ENCODE measurements around the gene PRX. TPM values are rescaled to one million over a fixed set of nuclear protein-coding genes. Genes with fewer than 3 reads are reported as not detected.
"Not testable (repeated sequence)": the region's sequence is repeated elsewhere in the genome, so short reads cannot be mapped to it uniquely, and the experiment has no call there.

PRX gene
- 10 to 100 TPM in 1 of 3 donors, 1 to 10 TPM in 1, under 1 TPM in 1; 0.62 to 13.0 (median 1.2) TPM for polyA plus RNA-seq

- no peaks in the 10 kb centered on the region for H3K36me3 Mint-ChIP-seq
- peaks cover 41 to 53% of the 10 kb centered on the region in 2 donors for H3K4me1 Mint-ChIP-seq
- no peaks in the 10 kb centered on the region for H3K9me3 Mint-ChIP-seq
- peak in 2 of 3 donors; percentile 30 to 43 for DNase-seq
- H3K27ac Mint-ChIP-seq = peak within 1 kb of the TSS; percentile 53 to 94 (median 82)
- H3K4me3 Mint-ChIP-seq = peak within 1 kb of the TSS; percentile 27 to 90 (median 82)
- H3K27me3 Mint-ChIP-seq (ENCODE audit: low read depth in 3 of 3) = peaks cover 2 to 6% (median 2%) of the 10 kb centered on the region in 3 donors
These were observed at the start of gene PRX for GRCh38 chr19:40413291-40413845. TSS of gene PRX (minus strand) at chr19:40413378. CDS start at chr19:40407932, 5,446 bp downstream.

DNA sequence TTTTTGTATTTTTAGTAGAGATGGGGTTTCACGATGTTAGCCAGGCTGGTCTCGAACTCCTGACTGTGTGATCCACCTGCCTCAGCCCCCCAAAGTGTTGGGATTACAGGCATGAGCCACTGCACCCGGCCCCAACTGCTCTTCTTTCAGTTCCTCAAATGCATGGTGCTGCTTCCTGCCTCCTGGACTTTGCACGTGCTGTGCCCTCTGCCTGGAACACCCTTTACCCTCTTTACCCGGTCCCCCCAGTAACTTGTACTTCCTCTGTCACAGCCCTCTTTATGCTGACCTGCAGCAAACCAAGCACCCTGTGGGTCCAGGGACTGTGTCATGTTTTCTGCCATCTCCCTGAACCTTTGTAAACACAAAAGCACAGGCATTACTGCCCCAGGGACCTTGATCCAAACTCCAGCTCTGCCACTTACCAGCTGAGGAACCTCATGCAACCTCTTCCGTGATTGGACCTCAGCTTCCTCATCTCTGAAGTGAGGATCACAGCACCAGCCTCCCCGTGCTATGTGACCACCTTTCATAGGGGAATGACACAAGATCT, 48.6 kb upstream of the PRX start:
- peaks cover 0 to under 1% (median 0%) of the 10 kb centered on the region in 3 donors for H3K36me3 Mint-ChIP-seq
- H3K27ac Mint-ChIP-seq = peak overlapping the region in 2 of 6 donors; percentile 45 to 51
- no peak overlapping the region for H3K4me3 Mint-ChIP-seq
- DNase-seq = no peak
- H3K27me3 Mint-ChIP-seq (ENCODE audit: low read depth in 3 of 3) = peaks cover 19 to 27% (median 23%) of the 10 kb centered on the region in 3 donors
- peaks cover 21 to 24% of the 10 kb centered on the region in 2 donors for H3K4me1 Mint-ChIP-seq
- peaks cover 0 to 5% (median 0%) of the 10 kb centered on the region in 6 donors for H3K9me3 Mint-ChIP-seq

DNA sequence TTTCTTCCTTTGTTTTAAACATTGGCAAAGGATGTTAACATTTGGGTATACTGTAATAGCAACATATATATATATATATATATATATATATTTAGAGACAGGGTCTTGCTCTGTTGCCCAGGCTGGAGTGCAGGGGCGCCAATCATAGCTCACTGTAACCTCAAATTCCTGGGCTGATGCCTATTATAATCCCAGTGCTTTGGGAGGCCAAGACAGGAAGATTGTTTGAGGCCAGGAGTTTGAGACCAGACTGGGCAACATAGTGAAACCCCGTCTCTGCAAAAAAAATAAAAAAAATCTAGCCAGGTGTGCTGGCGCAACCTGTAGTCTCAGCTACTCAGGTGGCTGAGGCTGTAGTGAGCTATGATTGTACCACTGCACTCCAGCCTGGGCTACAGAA, 47.0 kb upstream of the PRX start:
- Mint-ChIP-seq H3K9me3 (no peaks in the 10 kb centered on the region), H3K36me3 (peaks cover 0 to 4% (median 0%) of the 10 kb centered on the region in 3 donors), H3K27ac (no peak overlapping the region), H3K4me3 (no peak overlapping the region), H3K27me3 (ENCODE audit: low read depth in 3 of 3) (peaks cover 5 to 11% (median 7%) of the 10 kb centered on the region in 3 donors), H3K4me1 (peaks cover 9 to 10% of the 10 kb centered on the region in 2 donors)
- DNase-seq = no peak

GRCh38 chr19:40458597-40458974, 45.4 kb upstream of the PRX start:
- no peak overlapping the region for H3K27ac Mint-ChIP-seq
- H3K9me3 Mint-ChIP-seq = no peaks in the 10 kb centered on the region
- peaks cover under 1 to 3% (median 2%) of the 10 kb centered on the region in 3 donors for H3K27me3 Mint-ChIP-seq (ENCODE audit: low read depth in 3 of 3)
- no peaks in the 10 kb centered on the region for H3K4me1 Mint-ChIP-seq
- H3K4me3 Mint-ChIP-seq = no peak overlapping the region
- H3K36me3 Mint-ChIP-seq = peaks cover 0 to 4% (median 0%) of the 10 kb centered on the region in 3 donors
- no peak for DNase-seq

- Mint-ChIP-seq H3K27ac (peak overlapping the region in 1 of 6 donors; percentile 46), H3K36me3 (peaks cover 0 to 7% (median 0%) of the 10 kb centered on the region in 3 donors), H3K9me3 (no peaks in the 10 kb centered on the region), H3K4me1 (no peaks in the 10 kb centered on the region), H3K27me3 (ENCODE audit: low read depth in 3 of 3) (peaks cover 0 to 3% (median 2%) of the 10 kb centered on the region in 3 donors), H3K4me3 (no peak overlapping the region)
- no peak for DNase-seq
These were observed 44.9 kb upstream of the PRX start for GRCh38 chr19:40457953-40458596.

DNA sequence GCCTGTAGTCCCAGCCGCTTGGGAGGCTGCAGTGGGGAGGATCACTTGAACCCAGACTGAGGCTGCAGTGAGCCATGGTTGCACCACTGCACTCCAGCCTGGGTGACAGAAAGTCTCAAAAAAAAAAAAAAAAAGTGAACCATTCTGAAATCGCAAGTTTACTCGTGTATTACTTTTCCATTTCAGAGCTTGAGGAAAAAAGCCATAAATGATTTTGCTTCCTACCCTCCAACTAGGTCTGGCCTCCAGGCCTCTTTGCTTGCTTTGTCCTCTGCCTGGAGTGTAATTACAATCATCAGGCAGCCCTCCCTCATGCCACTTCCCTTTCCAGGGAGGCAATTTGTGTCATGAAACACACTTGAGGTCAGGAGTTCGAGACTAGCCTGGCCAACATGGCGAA, 43.9 kb upstream of the PRX start:
- Mint-ChIP-seq H3K4me3 (no peak overlapping the region), H3K4me1 (no peaks in the 10 kb centered on the region), H3K36me3 (peaks cover 0 to 10% (median 0%) of the 10 kb centered on the region in 3 donors), H3K27ac (no peak overlapping the region), H3K27me3 (ENCODE audit: low read depth in 3 of 3) (peaks cover 0 to 3% (median 2%) of the 10 kb centered on the region in 3 donors), H3K9me3 (no peaks in the 10 kb centered on the region)
- no peak for DNase-seq

- H3K4me3 Mint-ChIP-seq; DNase-seq; H3K4me1 Mint-ChIP-seq; H3K9me3 Mint-ChIP-seq; H3K27me3 Mint-ChIP-seq (ENCODE audit: low read depth in 3 of 3): not testable (repeated sequence)
- Mint-ChIP-seq H3K27ac (peak overlapping the region in 1 of 6 donors; percentile 55), H3K36me3 (peaks cover 0 to 19% (median 0%) of the 10 kb centered on the region in 3 donors)
These were observed 40.8 kb upstream of the PRX start for GRCh38 chr19:40453943-40454342.

DNA sequence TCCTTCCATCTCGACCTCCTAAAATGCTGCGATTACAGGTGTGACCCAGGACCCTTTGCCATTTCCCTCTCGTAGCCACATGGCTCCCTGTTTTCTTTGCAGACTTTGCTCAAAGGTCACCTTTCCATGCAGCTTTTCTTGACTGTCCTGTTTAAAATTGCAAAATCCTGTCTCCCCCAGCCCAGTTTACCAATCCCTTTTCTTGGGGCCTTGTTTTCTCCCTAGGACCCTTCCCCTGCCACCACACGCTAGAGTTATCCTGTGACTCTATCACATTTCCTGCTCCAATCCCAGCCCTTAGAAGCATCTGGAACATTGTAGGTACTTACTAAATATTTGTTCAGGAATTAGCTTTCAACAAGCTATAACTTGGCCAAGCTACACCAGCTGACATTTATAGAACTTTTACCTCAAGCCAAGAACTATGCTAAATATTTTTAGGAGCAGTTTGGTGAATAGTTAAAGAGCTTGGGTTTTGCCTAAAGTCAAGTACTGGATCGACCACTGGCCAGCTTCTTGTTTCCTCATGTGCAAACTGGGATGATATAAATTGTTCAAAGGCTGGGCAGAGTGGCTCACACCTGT, 40.1 kb upstream of the PRX start:
- H3K9me3 Mint-ChIP-seq = no peaks in the 10 kb centered on the region
- H3K27ac Mint-ChIP-seq = no peak overlapping the region
- no peak overlapping the region for H3K4me3 Mint-ChIP-seq
- H3K4me1 Mint-ChIP-seq = no peaks in the 10 kb centered on the region
- no peak for DNase-seq
- H3K27me3 Mint-ChIP-seq (ENCODE audit: low read depth in 3 of 3) = peaks cover 0 to 1% (median 0%) of the 10 kb centered on the region in 3 donors
- H3K36me3 Mint-ChIP-seq = peaks cover 0 to 19% (median 0%) of the 10 kb centered on the region in 3 donors

- no peak overlapping the region for H3K27ac Mint-ChIP-seq
- H3K27me3 Mint-ChIP-seq (ENCODE audit: low read depth in 3 of 3) = peaks cover 0 to 1% (median 0%) of the 10 kb centered on the region in 3 donors
These were observed 38.8 kb upstream of the PRX start for GRCh38 chr19:40452016-40452415.

DNA sequence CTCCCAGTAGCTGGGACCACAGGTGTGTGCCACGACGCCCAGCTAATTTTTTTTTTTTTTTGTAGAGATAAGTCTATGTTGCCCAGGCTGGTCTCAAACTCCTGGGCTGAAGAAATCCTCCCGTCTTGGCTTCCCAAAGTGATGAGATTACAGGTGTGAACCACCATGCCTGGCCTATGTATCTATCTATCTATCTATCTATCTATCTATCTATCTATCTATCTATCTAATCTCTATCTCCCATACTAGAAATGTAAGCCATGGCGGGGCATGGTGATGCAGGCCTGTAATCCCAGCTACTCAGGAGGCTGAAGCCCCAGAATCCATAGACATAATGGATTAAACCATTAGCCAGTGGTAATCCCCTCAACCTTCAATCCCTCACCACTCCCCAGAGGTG, 37.5 kb upstream of the PRX start:
- no peak for DNase-seq
- H3K27me3 Mint-ChIP-seq (ENCODE audit: low read depth in 3 of 3) = peaks cover 0 to under 1% (median 0%) of the 10 kb centered on the region in 3 donors
- H3K27ac Mint-ChIP-seq = no peak overlapping the region
- H3K36me3 Mint-ChIP-seq = peaks cover 0 to 14% (median 0%) of the 10 kb centered on the region in 3 donors
- peaks cover 0 to 1% of the 10 kb centered on the region in 2 donors for H3K4me1 Mint-ChIP-seq
- H3K9me3 Mint-ChIP-seq = no peaks in the 10 kb centered on the region
- no peak overlapping the region for H3K4me3 Mint-ChIP-seq

More at GRCh38 chr19:40452016-40452415, 38.8 kb upstream of the PRX start:
- Mint-ChIP-seq H3K36me3 (peaks cover 0 to 19% (median 0%) of the 10 kb centered on the region in 3 donors), H3K4me3 (no peak overlapping the region), H3K9me3 (no peaks in the 10 kb centered on the region), H3K4me1 (no peaks in the 10 kb centered on the region)
- no peak for DNase-seq

GRCh38 chr19:40449506-40449905, 36.3 kb upstream of the PRX start:
- Mint-ChIP-seq H3K4me3 (no peak overlapping the region), H3K4me1 (peaks cover 7 to 8% of the 10 kb centered on the region in 2 donors), H3K36me3 (peaks cover 0 to 14% (median 0%) of the 10 kb centered on the region in 3 donors), H3K9me3 (no peaks in the 10 kb centered on the region), H3K27ac (no peak overlapping the region), H3K27me3 (ENCODE audit: low read depth in 3 of 3) (peaks cover 0 to 3% (median 0%) of the 10 kb centered on the region in 3 donors)
- DNase-seq = no peak

DNA sequence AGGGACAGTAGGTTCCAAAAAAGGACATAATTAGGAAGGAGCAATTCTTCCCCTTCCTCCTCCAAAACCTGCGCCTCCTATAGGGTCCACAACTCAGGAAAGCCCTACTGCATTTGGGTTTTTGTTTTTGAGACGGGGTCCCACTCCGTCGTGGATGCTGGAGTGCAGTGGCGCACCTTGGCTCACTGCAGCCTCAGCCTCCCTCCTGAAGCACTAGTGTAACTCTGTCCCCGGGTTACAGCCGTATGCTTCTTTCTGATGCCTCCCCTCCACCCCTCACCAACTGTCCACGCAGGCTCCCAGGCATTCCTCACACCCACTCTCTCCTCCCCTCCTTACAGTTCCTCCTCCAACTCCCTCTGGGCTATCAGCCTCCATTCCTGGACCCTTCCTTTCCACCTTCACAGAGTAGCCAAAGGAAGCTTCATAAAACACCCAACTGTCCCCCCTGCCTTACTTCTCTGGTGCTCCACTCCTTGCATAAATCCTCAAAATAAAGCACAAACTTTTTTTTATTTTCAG, 33.1 kb upstream of the PRX start:
- no peak for DNase-seq
- no peaks in the 10 kb centered on the region for H3K9me3 Mint-ChIP-seq
- H3K36me3 Mint-ChIP-seq = peaks cover 0 to 6% (median 0%) of the 10 kb centered on the region in 3 donors
- H3K4me1 Mint-ChIP-seq = peaks cover 20 to 21% of the 10 kb centered on the region in 2 donors
- peaks cover 15 to 16% (median 15%) of the 10 kb centered on the region in 3 donors for H3K27me3 Mint-ChIP-seq (ENCODE audit: low read depth in 3 of 3)
- H3K4me3 Mint-ChIP-seq = peak overlapping the region in 2 of 5 donors; percentile 32 to 59
- H3K27ac Mint-ChIP-seq = peak overlapping the region in 2 of 6 donors; percentile 32 to 90

DNA sequence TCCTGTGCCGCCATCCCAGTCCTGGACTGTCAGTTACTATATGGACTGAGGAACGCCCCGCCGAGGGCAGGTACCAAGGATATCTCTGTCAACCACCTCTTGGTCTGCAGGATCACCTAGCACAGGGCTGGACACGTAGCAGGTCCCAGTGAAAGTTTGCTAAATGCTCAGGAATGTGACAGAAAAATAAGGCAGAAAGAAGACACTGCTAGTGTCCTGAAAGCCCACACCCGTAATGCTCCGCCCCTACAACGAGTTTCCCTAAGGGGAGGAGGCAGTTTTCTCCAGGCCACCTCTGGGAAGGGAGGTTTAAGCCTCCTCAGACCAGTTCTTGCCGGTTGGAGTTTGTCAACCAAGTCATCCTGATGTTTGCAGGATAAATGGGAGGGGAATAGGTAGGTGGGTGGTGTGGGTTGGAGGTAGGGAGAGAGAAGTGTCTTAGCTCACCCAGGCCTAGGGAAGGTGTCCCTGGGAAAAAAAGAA, 32.6 kb upstream of the PRX start:
- H3K4me3 Mint-ChIP-seq = peak overlapping the region; percentile 38 to 76 (median 63)
- peak overlapping the region in 4 of 6 donors; percentile 23 to 91 (median 78) for H3K27ac Mint-ChIP-seq
- no peaks in the 10 kb centered on the region for H3K9me3 Mint-ChIP-seq
- H3K27me3 Mint-ChIP-seq (ENCODE audit: low read depth in 3 of 3) = peaks cover 15 to 17% (median 15%) of the 10 kb centered on the region in 3 donors
- peaks cover 0 to 3% (median 2%) of the 10 kb centered on the region in 3 donors for H3K36me3 Mint-ChIP-seq
- H3K4me1 Mint-ChIP-seq = peaks cover 20 to 21% of the 10 kb centered on the region in 2 donors
- no peak for DNase-seq

Measured in immature natural killer cell (primary cell).